KOPT-K1 (cell line): ENCODE results near the gene NAA80.
A peak's percentile ranks its signal among the peaks of the same experiment; 100 is the strongest.

Experiments
- H3K27ac ChIP-seq: fragments of 200-600 bp; sonication (generic); 2 replicates; pipeline ENCODE4 v1.5.1; 2016; ENCODE audit warnings: antibody characterized with exemption, mild to moderate bottlenecking, low read depth, low read length; ENCODE audit not compliant: poor library complexity, severe bottlenecking
- H3K36me3 ChIP-seq: fragments of 200-600 bp; sonication (generic); 2 replicates; pipeline ENCODE4 v1.5.1; 2017; ENCODE audit warnings: antibody characterized with exemption, mild to moderate bottlenecking, low read length, moderate library complexity; ENCODE audit not compliant: insufficient read depth
- H3K9me3 ChIP-seq: fragments of 200-600 bp; sonication (generic); 2 replicates; pipeline ENCODE4 v1.5.1; 2017; ENCODE audit warnings: antibody characterized with exemption, low read length, mild to moderate bottlenecking; ENCODE audit not compliant: insufficient read depth, poor library complexity, severe bottlenecking

Gene NAA80

DNA sequence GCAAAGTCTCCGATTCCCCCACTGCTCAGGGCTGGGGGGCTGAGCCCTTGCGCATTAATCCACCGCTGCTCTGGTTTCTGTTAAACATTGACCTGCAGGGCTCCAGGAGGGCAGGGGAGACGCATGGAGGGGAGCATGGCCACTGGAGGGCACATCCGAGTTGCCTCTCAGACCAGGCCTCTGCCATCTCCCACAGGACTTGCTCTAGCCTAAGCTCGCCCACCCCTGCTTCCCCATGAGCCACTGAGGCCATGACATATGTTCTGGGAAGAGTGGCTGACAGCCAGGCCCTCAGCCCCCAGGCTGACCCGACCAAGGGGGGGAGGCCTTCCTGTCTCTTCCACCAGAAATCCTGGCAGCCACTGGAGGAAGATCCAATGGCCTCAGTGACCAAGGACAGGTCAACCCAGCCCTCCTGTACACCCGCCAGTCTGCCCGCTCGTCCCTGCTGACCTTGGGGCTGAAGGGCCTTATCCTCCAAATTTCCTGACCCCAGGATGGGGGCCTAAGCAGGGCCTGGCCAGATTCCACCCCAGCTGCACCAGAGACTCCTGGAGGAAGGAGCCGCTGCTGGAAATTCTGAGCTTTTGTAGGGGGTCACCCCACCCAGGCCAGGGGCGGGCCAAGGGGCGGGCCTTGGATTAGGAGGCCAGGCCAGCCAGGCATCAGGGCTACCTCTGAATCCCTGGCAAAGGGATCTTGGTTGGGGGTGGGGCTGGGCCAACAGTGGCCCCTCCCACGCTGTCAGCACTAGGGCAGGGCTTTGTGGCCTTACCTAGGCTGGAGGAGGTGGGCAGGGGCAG is 4.0 kb upstream of the NAA80 start, which contains the start of gene HYAL1:
Gene HYAL1 (minus strand): TSS at position 562 of the 803 bp plus-strand sequence. CDS start 618 bp downstream, outside the sequence.
- Histone ChIP-seq H3K9me3 (peaks cover 5% of the 10 kb centered on the region), H3K36me3 (no peaks in the 10 kb centered on the region), H3K27ac (no peak within 1 kb of the TSS)

DNA sequence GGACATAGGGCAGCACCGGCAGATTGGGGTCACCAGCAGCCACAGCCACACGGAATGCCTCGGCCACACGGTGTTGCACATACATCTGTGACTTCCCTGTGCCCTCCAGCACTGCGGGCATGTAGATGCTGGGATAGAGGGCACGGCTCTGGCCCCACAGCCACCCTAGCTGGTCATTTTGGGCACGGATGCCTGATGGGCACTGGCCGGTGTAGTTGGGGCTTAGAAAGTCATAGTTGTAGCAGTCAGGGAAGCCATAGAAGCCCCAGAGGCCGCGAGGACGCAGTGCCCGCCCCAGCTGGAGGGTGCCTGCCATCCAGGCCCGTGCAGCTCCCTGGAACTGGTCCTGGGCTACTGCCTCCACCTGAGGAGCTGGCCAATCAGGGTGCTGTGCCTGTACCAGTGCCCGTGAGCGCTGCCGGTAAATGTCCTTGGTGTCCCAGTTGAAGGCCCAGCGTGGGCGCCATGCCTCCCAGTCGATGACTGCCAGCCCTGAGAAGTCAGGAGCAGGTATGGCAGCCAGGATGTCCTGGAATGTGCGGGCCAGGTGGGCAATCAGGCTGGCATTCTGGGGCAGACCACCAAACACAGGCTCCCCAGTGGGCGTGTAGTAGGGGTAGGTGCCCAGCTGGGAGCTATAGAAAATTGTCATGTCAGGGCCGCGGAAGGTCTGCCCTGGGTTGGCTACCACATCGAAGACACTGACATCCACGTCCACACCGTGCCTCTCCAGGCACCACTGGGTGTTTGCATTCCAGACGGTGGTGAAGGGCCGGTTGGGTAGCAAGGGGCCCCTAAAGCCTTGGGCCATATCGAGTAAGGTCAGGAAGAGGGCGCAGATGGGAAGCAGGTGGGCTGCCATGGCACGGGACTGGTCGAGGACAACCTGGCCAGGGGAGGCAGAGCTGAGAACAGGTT is 3.1 kb upstream of the NAA80 start:
- no peak overlapping the region for H3K27ac ChIP-seq
- H3K9me3 ChIP-seq: peaks cover 5% of the 10 kb centered on the region
- H3K36me3 ChIP-seq: no peaks in the 10 kb centered on the region

DNA sequence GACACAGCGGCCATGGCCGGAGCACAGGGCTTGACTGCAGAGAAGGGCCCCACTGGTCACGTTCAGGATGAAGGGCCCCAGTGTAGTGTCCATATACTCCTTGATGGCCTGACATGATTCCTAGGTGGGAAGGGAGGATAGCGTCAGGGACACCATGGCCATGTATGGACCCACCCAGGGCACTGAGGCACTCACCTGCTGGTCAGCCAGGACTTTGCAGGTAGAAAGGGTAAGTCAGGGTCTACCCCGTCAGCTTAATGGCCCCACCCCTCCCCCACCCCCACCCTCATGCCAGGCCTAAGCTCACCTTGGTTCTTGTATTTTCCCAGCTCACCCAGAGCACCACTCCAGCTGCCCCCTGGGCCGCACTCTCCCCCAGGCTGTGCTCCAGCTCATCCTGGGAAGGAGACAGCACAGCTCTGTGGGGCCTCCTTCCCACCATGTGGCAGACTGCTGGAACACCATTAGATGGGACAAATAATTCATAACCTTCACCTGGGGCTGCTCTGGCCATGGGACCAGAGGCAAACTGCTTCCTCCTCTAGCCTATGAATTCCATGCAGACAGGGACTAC is 1.6 kb upstream of the NAA80 start:
- Histone ChIP-seq H3K27ac (no peak overlapping the region), H3K36me3 (no peaks in the 10 kb centered on the region)

DNA sequence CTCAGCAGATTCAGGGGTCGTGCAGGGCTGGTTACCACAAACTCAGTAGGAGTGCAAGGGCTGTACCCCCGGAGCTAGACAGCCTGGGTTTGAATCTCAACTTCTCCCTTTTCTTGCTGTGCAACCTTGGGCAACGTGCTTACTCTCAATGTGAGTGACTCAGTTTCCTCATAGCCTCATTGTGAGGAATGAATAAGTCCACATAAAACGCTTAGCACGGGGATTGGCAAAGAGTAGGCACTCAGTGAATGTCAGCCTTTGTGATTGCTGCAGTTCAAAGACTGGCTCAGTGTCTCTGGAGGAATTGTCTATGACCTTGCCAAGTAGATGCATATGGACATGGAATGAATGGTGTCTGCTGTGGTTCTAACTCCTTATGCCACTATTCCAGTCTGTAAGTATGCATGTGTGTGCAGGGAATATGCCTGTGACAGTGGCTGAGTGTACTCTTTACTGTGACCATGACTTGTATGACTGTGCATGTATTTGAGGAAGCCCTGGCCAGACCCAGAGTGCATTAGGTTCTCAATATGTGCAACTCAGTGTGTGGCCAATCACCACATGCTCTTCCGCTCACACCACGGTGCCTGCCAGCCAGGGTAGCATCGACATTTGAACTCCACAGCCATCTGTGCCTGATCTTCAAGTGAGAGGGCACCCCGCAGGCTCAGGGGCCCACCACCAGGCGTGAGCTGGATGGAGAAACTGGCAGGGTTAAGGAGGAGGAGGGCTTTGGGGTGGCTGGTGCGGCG is 900 bp upstream of the NAA80 start:
- no peaks in the 10 kb centered on the region for H3K36me3 ChIP-seq
- H3K27ac ChIP-seq: peak overlapping the region; percentile 62
- H3K9me3 ChIP-seq: no peaks in the 10 kb centered on the region

More for the DNA sequence above, 1.6 kb upstream of the NAA80 start:
- H3K9me3 ChIP-seq: no peaks in the 10 kb centered on the region

GRCh38 chr3:50299638-50299928 is 378 bp upstream of the NAA80 start:
- H3K9me3 ChIP-seq: no peaks in the 10 kb centered on the region
- H3K36me3 ChIP-seq: no peaks in the 10 kb centered on the region
- peak overlapping the region; percentile 62 for H3K27ac ChIP-seq

GRCh38 chr3:50297896-50298725 is 1.1 kb downstream of the NAA80 start:
- H3K9me3 ChIP-seq: no peaks in the 10 kb centered on the region
- peak overlapping the region; percentile 79 for H3K27ac ChIP-seq
- no peaks in the 10 kb centered on the region for H3K36me3 ChIP-seq

- H3K9me3 ChIP-seq: no peaks in the 10 kb centered on the region
- no peaks in the 10 kb centered on the region for H3K36me3 ChIP-seq
- no peak overlapping the region for H3K27ac ChIP-seq
Observed at GRCh38 chr3:50297384-50297775, 1.8 kb downstream of the NAA80 start.

- H3K9me3 ChIP-seq: no peaks in the 10 kb centered on the region
- H3K27ac ChIP-seq: no peak overlapping the region
- no peaks in the 10 kb centered on the region for H3K36me3 ChIP-seq
Observed at GRCh38 chr3:50296721-50297383, 2.4 kb downstream of the NAA80 start.

- Histone ChIP-seq H3K36me3 (no peaks in the 10 kb centered on the region), H3K9me3 (no peaks in the 10 kb centered on the region), H3K27ac (no peak overlapping the region)
Observed at GRCh38 chr3:50295553-50296431, 3.4 kb downstream of the NAA80 start.

DNA sequence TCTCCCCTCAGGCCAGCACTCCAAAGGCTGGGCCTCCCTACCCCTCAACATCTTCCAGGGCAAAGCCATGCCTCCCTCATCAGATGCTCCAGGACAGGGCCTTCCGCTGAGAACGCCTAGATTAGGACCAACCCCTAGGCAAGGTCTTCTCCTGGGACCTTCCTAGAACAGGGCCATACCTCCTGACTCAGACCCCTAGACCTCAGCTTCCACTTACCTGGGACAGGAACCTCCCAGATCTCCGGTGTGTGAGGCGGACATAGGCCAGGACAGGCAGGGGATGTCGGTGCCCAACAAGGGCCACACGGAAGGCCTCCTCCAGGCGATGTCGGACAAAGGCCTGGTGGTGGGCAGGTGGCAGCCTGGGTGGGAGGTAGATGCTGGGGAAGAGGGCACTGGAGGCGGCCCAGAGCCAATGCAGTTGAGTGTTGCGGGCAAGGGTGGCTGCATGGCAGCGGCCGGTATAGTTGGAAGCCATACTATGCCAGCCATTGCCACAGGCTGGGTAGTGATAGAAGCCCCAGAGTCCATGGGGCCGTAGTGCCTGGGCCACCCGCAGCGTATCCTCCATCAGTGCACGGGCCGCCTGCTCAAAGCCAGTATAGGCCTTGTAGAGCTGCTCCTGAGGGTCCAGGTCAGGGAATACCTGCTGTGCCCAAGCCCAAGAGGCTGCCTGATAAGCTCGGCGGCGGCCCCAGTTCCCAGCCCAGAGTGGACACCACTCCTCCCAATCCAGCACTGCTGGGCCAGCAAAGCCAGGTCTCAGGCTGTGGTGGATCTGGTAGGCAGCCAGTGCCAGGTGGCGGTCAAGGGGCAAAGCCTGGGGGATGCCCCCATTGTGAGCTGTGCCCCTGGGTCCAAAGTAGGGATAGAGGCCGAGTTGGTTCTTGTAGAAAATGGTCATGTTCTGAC is 4.5 kb downstream of the NAA80 start:
- Histone ChIP-seq H3K9me3 (no peaks in the 10 kb centered on the region), H3K36me3 (peaks cover 9% of the 10 kb centered on the region), H3K27ac (no peak overlapping the region)

GRCh38 chr3:50294089-50294488 is 5.1 kb downstream of the NAA80 start:
- Histone ChIP-seq H3K27ac (no peak overlapping the region), H3K9me3 (no peaks in the 10 kb centered on the region), H3K36me3 (peaks cover 16% of the 10 kb centered on the region)

- H3K36me3 ChIP-seq: peaks cover 24% of the 10 kb centered on the region
- no peaks in the 10 kb centered on the region for H3K9me3 ChIP-seq
- peak overlapping the region; percentile 79 for H3K27ac ChIP-seq
Observed at GRCh38 chr3:50293079-50293801, 6.0 kb downstream of the NAA80 start.
